EH (cell line): ENCODE results near the gene KRTAP10-2.
"Not testable (repeated sequence)": the region's sequence is repeated elsewhere in the genome, so short reads cannot be mapped to it uniquely, and the experiment has no call there.

ENCODE experiments used
- DNase-seq: peaks from one replicate; pipeline ENCODE4 v3.0.0-alpha.2; 2015; ENCODE audit warnings: low read depth

Gene KRTAP10-2

DNA sequence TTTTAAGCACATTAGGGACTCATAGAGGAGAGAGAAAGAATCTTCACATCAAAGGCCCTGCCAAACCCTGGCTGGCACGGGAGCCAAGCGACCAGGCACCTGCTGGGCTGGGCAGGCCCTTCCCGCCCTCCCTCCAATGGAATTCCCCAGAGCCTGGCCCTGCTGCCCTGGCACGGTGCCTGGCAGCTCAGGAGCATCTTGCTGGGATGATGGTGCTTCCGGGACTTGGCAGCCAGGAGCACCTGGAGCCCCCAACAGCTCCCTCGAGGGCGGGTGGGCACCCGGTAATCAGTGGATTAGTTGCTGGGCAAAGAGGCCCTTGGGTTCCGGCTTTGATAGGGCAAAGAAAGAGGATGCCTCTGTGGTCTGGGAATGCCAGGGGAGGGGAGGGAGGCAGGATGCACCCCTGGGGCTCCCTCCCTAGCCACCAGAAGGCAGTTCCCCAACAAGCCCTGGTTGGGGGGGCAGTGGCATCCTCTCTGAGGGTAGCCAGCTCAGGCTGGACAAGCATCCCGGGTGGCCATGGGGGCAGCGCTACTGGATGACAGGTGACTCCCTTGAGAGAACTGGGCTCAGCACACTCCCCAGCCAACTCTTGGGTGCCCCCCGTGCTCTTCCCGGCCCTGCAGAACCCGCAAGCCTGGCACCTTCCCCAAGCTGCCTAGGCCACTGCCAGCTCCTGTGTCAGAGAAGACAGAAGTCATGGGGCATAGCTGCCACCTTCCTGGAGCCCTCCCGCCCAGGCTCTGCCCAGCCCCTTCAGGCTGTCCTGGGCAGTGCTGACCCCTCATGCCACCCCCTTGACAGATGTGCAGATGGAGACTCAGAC is 37.7 kb downstream of the KRTAP10-2 start:
- DNase-seq, result no peak

DNA sequence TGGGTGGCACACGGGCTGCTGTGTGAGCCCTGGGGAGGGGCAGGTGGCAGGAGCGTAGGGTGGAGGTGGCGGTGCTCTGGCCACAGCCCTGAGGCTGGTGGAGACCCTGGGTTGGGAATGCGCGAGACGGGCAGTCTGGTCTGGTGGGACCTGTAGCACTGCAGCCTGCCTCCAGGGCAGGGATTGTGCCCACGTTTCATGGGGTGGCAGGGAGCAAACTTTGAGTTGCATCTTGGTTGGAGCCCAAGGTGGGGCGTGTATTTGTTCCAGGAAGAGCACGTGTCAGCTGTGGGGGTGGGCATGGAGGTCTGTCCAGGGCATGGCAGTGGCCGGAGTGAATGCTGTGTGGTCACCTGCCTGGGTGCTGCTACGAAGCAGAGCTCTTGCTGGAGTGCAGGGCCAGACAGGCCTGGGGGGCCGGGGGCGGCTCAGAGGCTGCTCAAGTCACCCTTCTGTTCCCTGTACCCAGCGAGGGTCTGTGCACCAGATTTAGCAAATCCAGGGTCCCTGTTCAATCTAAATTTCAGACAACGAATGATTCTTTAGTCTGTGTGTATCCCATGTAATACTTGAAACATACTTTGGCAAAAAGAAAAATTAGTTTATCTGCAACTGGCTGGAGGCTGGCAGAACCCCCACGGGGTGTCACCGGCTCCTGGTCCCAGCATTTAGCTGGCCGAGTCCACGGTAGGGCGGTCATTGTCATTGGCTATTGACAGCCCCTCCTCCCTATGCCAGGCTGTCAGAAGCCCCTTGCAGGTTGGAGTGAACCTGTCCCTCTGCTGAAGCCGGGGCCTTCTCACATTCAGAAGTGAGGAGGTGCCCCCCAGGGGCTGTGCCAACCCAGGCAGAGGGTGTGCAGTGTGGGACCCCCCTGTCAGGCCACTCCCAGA is 38.6 kb downstream of the KRTAP10-2 start:
- no peak for DNase-seq

DNA sequence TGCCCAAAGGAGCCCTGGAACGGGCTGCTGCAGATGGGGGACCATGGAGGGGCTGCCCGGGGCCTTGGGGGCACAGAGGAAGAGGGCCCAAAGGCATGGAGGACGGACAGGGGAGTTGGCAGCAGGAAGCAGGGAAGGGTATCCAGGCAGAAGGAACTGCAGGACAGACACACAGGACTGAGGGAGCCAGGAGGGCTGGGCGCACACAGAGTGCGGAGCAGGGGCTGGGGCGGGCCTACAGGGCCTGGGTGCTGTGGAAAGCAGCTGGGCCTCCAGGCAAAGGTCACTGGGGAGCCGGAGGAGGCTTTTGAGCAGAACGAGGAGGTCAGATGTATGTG is 39.4 kb downstream of the KRTAP10-2 start:
- DNase-seq, result no peak

DNA sequence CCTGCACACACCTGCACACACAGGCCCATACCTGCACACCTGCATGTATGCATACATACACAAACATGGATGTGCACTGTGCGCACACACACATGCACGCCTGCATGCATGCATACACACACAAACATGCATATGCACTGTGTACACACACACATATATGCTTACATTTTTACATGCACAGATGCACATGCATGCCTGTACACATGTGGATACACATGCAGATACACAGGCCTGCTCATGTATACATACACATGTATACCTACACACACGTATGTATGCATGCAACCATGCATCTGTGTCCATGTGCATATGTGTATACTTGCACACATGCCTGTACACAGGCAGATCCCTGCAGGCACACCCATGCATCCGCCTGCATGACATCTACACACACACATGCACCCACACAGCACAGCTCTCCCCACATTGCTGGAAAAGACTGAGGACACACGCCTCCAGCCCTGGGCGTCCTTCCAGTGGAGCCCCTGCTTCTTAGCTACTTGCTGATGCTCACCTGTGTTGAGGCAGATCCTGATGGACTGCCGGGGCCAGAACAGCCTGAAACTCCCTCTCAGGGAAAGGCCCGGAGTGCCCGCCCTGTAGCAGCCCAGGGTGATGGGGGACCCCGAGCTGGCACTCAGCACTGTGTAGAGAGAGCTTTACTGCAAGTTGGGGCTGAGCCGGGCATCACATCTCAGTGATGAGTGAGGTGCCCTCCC is 39.9 kb downstream of the KRTAP10-2 start:
- DNase-seq, result no peak

DNA sequence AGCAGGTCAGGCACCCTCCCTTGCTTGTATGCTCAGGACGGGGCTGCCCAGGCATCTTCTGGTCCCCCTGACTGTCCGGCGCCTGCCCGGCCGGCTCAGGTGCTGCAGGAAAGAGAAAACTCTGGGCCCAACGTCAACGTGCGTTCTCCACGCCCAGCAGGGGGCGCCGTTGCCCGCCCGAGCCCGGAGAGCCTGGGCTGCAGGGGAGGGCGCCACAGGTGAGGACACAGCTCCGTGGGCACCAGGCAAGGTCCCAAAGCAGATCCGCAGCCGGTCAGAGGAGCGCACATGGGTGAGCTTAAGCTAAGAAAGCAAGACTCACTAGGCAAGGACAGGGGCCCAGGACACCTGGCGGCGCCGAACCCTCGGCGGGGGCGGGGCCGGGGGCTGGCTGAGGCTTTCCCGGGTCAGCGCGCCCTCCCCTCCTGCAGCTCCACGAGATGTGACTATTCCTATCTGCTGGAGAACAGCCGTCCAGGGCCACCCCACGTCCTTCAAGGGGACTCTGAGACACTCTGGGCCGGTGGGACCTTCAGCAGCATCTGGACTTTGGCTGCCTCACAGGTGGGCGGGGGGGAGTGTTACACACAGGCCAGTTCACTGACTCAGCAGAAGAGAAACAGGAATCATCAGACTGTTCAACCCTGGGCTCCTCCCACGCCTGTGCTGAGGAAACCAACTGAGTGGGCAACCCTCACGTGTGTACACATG is 40.6 kb downstream of the KRTAP10-2 start:
- peak; percentile 4 for DNase-seq

DNA sequence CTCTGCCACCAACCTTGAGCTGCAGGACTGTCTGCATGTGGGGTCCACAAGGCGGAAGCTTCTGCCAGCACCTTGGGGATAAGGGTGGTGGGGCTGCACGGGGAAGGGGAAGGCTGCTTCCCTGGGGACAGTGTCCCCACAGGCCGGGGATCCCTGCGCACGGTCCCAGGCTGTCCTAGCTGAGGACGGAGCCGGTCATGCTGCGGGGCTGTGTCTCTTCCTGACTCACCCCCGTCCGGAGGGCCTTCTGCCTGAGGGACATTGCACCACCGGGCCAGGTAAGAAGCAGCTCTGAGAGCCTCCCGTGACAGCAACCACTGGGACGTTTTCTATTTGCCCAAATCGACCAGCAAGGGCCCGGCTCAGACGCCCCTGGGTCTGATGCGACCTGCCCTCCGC is 41.2 kb downstream of the KRTAP10-2 start:
- DNase-seq, result no peak

DNA sequence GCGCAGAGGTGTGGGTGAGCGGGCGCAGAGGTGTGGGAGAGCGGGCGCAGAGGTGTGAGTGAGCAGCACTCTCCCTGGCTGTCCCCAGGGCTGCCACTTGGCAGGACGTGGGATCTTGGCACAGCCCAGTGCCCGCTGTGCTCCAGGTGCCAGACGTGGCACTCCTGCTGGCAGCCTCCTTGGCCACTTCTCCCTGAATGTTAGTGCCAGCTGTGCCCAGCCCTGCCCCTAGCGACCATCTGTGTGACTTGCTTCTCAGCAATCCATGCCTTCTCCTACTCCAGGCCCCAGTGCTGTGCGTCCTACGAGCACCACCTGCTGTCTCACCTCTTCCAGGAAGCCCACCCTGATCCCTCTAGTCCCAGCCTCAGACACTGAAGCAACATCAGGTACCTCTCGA is 41.8 kb downstream of the KRTAP10-2 start:
- DNase-seq, result no peak

DNA sequence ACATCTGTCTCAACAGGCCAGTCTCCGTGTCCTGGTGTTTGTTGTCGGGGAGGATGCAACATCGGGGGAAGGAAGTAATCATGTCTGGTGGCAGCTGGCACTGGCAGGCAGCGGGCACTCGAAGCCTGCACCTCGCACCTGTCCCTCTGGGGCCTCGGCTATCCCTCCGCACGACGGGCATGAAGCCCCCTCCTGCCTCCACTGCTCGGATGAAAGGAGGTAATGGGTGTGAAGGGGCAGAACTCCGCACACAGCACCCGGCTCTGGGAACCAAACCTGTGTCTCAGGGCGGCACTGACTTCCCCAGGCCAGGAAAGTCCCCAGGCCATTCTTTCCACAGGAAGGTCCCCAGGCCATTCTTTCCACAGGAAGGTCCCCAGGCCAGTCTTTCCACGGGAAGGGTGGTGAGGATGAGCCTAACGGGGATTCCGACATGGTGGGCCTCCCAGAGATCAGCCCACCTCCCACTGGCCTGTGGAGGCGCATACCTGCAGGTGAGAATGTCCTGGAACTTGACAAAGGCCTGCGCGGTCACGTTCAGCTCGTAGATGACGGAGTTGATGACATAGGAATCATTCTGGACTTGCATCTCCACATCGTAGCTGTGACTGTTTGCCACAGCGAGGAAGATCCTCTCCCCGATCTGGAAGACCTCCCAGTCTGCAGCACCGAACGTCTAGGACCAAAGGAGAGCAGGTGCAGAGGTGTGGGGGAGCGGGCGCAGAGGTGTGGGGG is 42.4 kb downstream of the KRTAP10-2 start:
- DNase-seq, result no peak

DNA sequence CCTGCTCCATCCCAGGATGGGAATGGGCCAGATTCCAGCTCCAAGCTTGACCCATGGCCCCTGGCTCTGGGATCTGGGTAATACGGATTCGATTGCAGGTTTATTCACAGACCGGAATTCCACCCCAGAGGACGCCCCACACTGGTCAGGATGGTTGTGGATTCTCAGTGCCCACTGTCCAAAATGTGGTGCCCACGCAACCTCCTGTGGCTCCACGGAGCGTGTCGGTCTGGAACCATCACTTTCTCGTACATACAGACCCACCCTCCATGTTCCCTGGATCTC is 42.9 kb downstream of the KRTAP10-2 start:
- no peak for DNase-seq

DNA sequence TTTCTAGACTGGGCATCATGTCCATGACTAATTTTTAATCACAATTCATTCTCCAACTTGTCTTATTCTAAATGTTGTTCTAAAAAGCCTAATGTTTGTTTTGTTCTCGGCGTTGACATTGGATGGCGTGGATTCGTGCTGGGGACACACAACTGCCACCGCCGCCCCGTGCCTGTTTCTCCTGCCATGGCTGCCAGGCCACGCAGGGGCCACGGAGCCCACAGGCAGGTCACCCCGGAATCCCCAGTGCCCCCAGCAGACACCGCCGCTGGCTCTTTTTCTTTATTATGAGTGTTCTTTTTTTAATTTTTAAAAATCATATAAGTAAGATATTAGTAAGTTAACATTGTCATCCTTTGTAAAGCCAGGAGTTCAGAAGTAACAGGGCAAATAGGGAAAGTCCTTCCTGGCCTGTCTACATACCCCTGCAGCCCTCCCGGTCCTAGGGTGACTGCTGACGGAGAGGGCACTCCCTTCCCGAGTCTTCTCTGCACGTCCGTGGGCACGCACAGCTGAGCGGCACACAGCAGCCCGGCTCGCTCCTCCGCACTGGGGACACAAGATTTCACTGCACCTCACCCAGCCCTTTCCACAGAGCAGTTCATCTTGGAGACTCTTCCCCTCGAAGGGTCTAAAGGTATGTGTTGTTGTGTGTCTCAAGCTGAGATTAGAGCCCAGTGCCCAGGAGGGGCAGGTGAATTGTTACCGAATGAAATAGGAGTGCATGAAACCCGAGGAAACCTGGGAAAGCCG is 43.5 kb downstream of the KRTAP10-2 start:
- no peak for DNase-seq

DNA sequence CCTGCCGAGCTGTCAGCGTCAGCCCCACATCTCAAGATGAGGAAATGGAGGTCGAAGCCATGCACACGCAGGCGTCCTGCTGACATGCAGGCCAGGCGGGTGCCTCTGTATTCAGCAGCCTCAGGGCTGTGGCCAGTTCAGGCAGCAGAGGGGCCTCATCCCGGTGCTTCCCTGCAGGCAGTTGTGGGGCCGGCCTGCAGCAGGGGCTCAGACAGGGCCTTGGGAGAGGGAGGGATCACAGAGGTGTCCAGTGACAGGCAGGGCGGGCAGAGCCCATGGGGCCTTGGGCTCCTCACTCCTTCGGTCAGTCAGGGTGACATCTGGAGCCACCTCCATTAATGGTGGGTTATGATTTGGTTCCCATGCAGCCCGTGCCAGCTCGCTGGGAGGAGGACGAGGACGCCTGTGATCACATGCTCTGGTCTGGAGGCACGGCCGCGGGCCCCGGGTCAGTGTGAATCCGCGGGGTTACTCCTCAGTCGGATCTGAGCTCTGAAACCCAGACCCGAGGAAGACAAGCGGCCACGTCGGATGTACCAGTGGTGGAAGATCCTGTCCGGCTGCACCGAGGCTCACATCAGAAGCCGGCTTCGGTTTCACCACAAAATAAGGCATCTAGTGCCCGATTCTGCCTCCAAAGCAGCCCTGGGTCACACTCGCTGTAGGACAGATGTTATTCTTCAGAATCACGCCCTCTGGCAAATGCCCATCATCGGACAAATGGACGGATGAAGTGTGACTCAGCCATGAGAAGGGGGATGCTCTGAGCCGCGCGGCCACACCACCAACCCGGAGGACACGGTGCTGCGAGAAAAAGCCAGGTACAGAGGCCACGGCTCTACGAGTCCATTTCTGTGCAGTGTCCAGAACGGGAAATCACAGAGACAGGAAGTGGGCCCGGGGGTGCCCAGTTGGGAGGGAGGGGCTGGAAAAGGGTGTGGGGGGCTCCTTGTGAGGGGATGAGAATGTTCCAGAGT is 44.7 kb downstream of the KRTAP10-2 start:
- DNase-seq, result no peak

DNA sequence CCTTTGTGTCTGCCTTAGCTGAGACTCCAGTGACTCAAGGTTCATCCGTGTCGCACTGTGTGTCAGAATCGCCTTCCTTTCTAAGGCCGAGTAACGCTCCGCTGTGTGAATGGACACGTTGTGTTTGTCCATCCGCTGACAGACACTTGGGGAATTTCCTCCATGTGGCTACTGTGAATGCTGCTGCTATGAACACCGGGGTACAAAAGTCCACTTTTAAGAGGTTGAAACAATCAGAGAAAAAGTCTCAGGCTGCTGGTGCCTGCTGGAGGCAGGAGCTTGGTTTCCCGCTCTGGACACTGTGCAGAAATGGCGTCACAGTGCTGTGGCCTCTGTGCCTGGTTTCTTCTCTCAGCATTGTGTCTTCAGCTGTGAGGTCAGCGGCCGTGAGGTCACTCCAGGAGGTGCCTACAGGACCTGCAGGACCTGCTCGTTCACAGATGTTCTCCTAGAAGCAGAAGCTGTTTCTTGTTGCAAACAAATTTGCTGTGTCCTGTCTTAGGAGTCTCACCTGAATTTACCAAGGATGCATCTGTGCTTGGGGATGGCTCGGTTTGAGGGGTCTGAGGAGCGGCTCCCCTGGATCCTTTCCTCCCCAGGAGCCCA is 45.5 kb downstream of the KRTAP10-2 start:
- DNase-seq, result no peak

DNA sequence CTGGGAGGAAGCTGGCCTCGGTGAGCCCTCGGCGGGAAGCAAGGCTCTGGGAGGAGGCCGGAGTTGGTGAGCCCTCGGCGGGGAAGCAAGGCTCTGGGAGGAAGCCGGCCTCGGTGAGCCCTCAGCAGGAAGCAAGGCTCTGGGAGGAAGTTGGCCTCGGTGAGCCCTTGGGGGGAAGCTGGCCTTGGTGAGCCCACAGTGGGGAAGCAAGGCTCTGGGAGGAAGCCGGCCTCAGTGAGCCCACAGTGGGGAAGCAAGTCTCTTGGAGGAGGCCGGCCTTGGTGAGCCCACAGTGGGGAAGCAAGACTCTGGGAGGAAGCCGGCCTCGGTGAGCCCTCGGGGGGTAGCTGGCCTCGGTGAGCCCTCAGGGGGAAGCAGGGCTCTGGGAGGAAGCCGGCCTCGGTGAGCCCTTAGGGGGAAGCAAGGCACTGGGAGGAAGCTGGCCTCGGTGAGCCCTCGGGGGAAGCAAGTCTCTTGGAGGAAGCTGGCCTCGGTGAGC is 47.4 kb downstream of the KRTAP10-2 start:
- DNase-seq, result no peak

DNA sequence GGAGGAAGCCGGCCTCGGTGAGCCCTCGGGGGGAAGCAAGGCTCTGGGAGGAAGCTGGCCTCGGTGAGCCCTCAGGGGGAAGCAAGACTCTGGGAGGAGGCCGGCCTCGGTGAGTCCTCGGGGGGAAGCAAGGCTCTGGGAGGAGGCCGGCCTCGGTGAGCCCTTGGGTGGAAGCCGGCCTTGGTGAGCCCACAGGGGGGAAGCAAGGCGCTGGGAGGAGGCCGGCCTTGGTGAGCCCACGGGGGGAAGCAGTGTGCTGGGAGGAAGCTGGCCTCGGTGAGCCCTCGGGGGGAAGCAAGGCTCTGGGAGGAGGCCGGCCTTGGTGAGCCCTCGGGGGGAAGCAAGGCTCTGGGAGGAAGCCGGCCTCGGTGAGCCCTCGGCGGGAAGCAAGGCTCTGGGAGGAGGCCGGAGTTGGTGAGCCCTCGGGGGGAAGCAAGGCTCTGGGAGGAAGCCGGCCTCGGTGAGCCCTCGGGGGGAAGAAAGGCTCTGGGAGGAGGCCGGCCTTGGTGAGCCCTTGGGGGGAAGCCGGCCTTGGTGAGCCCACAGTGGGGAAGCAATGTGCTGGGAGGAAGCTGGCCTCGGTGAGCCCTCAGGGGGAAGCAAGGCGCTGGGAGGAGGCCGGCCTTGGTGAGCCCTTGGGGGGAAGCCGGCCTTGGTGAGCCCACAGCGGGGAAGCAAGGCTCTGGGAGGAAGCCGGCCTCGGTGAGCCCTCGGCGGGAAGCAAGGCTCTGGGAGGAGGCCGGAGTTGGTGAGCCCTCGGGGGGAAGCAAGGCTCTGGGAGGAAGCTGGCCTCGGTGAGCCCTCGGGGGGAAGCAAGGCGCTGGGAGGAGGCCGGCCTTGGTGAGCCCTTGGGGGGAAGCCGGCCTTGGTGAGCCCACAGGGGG is 48.1 kb downstream of the KRTAP10-2 start:
- DNase-seq, result not testable (repeated sequence)

DNA sequence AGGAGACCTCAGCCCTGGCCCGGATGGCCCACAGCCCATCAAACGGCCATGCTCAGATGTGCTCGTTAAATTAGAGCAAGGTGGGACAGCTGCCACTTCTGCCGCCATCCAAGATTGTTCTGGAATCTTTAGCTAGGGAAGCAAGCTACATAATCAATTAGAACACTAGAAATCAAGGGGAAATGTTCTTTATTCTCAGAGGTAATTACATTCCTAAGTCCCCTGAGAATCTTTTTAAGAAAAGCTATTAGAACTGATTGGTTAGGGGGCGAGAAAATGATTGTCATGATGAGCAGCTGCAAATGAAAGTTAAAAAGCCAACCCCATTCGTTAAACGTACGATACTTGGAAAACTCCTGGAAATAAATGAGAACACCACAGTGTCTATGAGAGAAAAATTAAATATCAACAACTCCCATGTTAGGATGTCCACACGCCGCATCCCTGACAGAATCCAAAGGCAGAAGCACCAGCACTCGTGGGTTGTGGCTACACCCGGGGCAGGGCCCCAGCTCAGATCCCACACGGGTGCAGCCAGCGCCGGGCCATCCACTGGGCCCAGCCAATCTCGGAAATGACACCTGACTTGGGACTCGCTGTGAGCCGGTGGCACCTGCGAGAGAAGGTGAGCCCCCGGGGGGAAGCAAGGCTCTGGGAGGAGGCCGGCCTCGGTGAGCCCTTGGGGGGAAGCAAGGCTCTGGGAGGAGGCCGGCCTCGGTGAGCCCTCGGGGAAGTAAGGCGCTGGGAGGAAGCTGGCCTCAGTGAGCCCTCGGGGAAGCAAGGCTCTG is 48.9 kb downstream of the KRTAP10-2 start:
- no peak for DNase-seq
